Brain pericyte (primary cell): ENCODE data around the gene B4GALNT2.
"Not testable (repeated sequence)": the region's sequence is repeated elsewhere in the genome, so short reads cannot be mapped to it uniquely, and the experiment has no call there.

Experiments
- DNase-seq: peaks from one replicate; pipeline ENCODE4 v3.0.0-alpha.2; 2012; ENCODE audit warnings: low read depth, low spot score

Gene B4GALNT2

DNA sequence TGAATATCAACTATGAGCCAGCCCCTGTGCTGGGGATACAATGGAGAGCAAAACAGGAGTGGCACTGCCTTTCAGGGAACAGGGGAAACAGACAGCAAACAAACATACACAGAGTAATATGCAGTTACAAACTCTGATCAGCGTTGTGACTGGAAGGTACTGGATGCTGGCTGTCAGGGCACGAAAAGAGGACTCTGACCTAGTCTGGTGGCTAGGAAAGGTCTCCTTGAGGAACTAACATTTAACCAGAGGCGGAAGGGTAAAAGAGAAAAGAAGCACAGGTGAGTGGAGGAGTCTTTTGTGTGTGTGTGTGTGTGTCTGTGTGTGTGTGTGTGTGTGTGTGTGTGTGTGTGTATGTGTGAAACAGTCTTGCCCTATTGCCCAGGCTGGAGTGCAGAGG is 12.4 kb upstream of the B4GALNT2 start:
- no peak for DNase-seq

- no peak for DNase-seq
Measured at GRCh38 chr17:49121696-49122292, 10.8 kb upstream of the B4GALNT2 start.

DNA sequence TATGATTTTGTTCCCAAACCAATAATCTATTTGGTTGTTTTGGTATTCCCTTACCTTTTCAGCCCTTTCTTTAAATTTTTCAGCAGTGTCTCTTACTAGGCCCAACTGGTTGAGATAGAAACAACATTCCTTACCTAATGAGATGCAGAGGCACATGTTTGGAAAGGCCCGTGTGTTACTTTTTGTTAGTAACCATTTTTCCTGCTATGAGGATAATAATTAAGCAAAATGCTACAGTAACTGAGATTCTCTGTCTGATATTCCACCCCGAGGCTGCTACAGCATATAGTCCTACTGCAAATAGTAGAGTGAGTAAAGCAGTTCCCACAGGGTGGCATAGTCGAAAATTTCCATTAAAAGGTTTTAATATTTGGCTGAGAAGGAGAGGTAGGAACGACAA is 10.0 kb upstream of the B4GALNT2 start:
- DNase-seq, result no peak

- DNase-seq, result no peak
Measured at GRCh38 chr17:49123061-49123460, 9.5 kb upstream of the B4GALNT2 start.

DNA sequence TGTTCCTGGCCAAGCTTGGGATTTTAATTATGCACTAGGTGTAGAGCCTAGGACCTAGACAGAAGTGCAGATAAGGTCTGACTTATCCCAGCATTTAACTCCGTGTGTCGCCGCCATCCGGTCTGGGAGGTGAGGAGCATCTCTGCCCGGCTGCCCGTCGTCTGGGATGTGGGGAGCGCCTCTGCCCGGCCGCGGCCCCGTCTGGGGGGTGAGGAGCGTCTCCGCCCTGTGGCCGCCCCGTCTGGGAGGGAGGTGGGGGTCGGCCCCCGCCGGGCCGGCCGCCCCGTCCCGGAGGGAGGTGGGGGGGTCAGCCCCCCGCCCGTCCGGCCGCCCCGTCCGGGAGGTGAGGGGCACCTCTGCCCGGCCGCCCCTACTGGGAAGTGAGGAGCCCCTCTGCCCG is 7.1 kb upstream of the B4GALNT2 start:
- DNase-seq, result no peak

DNA sequence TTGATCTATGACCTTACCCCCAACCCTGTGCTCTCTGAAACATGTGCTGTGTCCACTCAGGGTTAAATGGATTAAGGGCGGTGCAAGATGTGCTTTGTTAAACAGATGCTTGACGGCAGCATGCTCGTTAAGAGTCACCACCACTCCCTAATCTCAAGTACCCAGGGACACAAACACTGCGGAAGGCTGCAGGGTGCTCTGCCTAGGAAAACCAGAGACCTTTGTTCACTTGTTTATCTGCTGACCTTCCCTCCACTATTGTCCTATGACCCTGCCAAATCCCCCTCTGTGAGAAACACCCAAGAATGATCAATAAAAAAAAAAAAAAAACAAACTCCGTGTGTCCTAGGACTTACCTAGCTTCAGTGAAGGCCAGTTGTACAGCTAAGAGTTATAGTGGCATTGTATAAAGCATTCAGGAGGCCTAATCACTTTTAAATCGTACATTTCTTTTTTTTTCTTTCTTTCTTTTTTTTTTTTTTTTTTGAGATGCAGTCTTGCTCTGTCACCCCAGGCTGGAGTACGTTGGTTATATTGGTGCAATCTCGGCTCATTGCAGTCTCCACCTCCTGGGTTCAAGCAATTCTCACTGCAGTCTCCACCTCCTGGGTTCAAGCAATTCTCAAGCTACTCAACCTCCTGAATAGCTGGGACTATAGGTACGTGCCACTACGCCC is 6.2 kb upstream of the B4GALNT2 start:
- DNase-seq, result not testable (repeated sequence)

GRCh38 chr17:49129359-49129950 is 3.1 kb upstream of the B4GALNT2 start:
- not testable (repeated sequence) for DNase-seq

DNA sequence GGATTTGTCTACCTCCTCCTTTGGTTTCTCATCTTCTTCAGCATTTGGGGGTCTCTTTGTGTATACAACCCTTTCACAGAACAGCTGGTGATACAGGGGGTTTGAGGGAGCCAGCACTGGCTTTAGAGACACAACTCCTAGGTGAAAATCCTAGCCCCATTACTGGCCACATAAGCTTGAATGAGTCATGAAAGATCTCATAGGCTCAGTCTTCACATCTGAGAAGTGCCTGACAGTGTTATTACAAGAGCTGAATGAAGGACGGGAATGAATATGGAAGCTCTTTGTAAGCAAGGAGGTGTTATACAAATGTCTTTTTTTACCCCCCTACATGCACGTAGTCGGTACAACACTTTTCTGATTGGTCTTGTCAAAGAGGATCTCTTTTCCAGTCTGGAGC is 1.7 kb upstream of the B4GALNT2 start:
- DNase-seq, result no peak

DNA sequence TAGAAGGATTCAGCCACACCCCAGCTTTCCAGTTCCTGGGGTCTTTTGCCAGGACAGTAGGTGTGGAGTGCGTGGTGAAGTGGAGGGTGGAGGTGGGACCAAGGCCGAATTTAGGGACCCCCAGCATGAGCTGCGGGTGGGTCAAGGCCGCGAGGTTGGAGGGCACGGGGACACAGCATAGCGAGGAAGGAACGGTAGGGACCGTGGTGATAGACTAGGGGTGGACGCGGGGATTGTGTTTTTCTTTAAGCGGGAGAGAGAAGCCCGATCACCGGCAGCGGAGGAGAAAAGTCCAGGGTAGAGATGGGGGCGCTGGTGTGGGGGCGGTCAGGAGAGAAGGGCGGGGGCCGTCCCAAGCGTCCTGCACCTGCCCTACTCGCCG is 261 bp upstream of the B4GALNT2 start:
- no peak for DNase-seq

DNA sequence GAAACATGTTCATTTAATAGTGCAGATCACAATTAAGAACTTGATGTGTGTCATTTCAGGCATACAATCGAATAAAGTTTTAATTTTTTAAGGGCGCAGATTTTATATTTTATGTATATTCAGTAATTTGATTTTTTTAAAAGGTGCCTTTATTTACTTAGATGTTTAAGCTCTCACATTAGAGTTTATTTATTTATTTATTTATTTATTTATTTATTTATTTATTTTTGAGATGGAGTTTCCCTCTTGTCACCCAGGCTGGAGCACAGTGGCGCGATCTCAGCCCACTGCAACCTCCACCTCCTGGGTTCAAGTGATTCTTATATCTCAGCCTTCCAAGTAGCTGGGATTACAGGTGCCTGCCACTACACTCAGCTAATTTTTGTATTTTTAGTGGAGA is 3.8 kb downstream of the B4GALNT2 start:
- no peak for DNase-seq

GRCh38 chr17:49145654-49146053 is 13.1 kb downstream of the B4GALNT2 start:
- DNase-seq, result not testable (repeated sequence)

DNA sequence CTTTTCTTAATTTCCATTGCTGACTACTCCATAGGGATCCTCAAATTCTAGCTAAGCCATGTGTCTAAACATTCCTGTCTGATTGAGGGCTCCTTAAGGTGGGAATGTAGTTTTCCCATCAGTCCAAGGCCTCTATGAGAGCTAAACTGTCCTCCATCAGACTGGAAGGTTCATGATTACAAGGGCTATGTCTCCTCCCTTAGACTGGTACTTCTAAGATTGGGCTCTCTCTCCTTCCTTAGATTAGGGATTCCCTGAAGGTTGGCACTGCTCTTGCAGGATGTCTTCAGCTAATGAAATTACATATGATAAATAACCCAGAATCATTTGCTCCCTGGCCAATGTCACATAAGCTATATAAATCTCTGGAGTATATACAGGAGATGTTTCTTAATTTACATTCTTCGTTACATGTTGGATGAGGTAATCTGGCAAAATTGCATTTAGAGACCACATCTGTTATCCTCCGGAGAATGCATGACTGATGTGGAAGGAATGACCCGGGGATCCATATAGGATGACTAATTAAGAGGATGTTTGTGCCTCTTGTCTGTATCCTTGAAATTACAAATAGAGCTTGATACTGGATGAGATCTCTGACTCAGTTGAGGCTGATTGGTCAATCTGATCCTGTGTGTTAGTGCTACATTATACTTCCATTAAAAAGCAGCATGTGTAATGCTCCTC is 14.2 kb downstream of the B4GALNT2 start:
- peak; percentile 25 for DNase-seq

GRCh38 chr17:49148171-49148570 is 15.6 kb downstream of the B4GALNT2 start:
- no peak for DNase-seq

- DNase-seq, result no peak
Measured at GRCh38 chr17:49151996-49152395, 19.4 kb downstream of the B4GALNT2 start.

DNA sequence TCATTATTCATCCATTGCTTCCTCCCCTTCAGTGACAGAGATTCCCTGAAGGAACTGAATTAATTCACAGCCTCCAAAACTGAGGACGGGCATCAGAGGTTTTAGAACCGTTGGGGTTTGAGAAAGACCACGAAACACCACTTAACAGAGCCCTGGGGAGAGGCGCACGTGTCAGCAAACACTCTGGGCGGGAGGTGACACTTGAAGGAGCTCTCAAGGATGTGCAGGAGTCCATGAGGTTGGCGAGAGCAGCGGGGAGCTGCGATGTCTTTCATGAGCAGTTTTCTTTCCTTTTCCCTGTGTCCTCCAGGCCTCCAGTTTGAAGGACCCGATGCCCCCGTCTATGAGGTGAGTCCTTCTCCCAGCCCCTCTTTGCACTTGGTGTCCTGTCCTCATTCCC is 23.7 kb downstream of the B4GALNT2 start:
- DNase-seq, result no peak

GRCh38 chr17:49157784-49158183 is 25.2 kb downstream of the B4GALNT2 start:
- DNase-seq, result no peak

- no peak for DNase-seq
Measured at GRCh38 chr17:49162866-49163265, 30.3 kb downstream of the B4GALNT2 start.

DNA sequence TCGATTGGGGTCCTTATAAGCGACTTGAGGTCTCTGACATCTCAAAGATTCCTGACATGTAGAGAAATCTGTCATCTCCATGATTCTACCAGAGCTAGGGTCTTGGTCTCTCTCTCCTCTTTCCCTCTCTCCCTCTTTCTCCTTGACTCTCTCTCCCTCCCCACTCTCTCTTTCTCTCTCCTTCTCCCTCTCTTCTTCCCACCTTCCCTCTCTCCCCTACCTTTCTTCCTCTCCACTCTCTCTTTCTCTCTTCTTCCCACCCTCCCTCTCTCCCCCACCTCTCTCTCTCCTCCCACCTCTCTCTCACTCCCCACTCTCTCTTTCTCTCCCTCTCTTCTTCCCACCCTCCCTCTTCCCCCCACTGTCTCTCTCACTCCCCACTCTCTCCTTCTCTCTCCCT is 32.6 kb downstream of the B4GALNT2 start:
- DNase-seq, result no peak

DNA sequence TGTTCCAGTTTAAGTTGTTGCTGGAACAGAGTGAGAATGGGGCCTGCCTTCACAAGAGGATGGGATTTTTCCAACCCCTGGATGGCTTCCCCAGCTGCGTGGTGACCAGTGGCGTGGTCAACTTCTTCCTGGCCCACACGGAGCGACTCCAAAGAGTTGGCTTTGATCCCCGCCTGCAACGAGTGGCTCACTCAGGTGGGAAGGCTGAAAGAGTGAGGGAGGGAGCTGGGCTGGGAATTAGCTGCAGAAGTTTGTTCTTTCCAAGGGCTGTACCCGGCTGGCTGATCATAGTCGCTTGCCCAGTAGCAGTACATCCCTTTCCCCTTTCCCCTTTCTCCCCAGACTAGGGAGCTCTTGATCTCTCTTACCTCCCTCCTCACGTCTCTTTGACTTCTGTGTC is 36.1 kb downstream of the B4GALNT2 start:
- DNase-seq, result no peak

DNA sequence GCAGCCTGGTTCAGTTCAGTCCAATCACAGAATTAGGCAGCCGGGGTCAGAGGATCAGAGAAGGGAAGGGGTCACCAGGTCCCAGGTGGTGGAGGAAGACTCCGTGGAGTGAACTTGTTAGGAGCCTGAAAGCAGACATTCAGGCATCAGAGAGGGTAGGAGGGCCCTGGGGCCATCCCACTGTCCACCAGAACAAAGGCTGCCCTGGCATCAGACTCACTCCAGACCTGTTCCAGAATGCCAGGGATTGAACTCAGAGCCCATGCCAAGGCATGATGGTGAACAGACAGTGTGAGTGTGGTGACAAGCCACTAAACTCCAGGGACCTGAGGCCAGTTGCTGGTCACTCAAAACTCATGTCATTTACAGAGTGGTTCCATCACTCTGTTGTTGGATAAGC is 37.6 kb downstream of the B4GALNT2 start:
- no peak for DNase-seq

DNA sequence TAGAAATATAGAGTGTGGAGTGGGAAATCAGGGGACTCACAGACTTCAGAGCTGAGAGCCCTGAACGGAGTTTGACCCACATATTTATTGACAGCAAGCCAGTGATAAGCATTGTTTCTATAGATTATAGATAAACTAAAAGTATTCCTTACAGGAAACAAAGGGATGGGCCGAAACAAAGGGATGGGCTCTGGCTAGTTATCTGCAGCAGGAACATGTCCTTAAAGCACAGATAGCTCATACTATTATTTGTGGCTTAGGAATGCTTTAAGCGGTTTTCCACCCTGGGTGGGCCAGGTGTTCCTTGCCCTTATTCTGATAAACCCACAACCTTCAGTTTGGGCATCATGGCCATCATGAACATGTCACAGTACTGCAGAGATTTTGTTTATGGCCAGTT is 38.1 kb downstream of the B4GALNT2 start:
- DNase-seq, result not testable (repeated sequence)

GRCh38 chr17:49175978-49176377 is 43.4 kb downstream of the B4GALNT2 start:
- not testable (repeated sequence) for DNase-seq

DNA sequence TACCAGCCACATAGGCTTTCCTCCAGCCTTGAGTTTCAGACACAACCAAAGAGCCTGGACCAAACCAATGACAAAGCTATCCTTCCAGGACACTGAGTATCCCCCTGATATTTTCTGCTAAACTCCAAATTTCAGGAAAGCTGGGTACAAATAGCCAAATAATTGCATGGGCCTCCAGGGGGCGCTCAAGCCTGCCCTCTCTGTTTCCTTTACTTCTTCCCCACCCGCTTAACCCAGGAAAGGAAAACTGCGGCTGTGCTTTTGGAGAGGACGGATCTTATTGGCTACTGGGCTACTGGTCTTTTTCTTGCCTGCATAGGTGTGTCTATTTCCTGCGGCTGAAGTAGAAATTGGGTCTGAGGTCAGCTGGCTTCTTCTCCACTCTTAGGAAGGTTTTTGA is 47.7 kb downstream of the B4GALNT2 start:
- DNase-seq, result no peak
